DND-41 (cell line): ENCODE data around the gene MGAT4B.

ENCODE experiments used
- ATAC-seq: fragments of 200-7000 bp; cut with Tn5 transposase; 3 replicates; pipeline ENCODE4 v1.9.1; 2021; ENCODE audit warnings: low read depth; ENCODE audit not compliant: insufficient read depth
- DNase-seq: peaks from one replicate; pipeline ENCODE4 v3.0.0-alpha.2; 2020
- H2AFZ ChIP-seq: 2 replicates; pipeline ENCODE4 v1.6.0; 2012; ENCODE audit warnings: low read depth, low read length
- H3K27ac ChIP-seq: 2 replicates; pipeline ENCODE4 v1.5.1; 2012; ENCODE audit warnings: low read length, inconsistent platforms
- H3K27me3 ChIP-seq: fragments of 200-600 bp; sonication (generic); 2 replicates; pipeline ENCODE4 v1.6.0; 2012; ENCODE audit warnings: low read length, mild to moderate bottlenecking, inconsistent platforms; ENCODE audit not compliant: insufficient read depth, poor library complexity
- H3K36me3 ChIP-seq: 2 replicates; pipeline ENCODE4 v1.5.1; 2012; ENCODE audit warnings: low read length, inconsistent platforms; ENCODE audit not compliant: insufficient read depth
- H3K4me1 ChIP-seq: 2 replicates; pipeline ENCODE4 v1.5.1; 2012; ENCODE audit warnings: mild to moderate bottlenecking, low read length; ENCODE audit not compliant: insufficient read depth
- H3K4me2 ChIP-seq: 2 replicates; pipeline ENCODE4 v1.6.0; 2012; ENCODE audit warnings: mild to moderate bottlenecking, moderate library complexity, low read length, inconsistent platforms; ENCODE audit not compliant: insufficient read depth
- H3K4me3 ChIP-seq, 2 experiments: fragments of 200-600 bp in 1 of 2; shearing (Covaris generic) in 1 of 2; 2 replicates each; pipeline ENCODE4 v1.5.1; 2012 to 2016; ENCODE audit warnings: inconsistent platforms in 2 of 2, low read length in 2 of 2, mild to moderate bottlenecking in 2 of 2, low read depth in 1 of 2, moderate library complexity in 1 of 2
- H3K79me2 ChIP-seq: 2 replicates; pipeline ENCODE4 v1.6.0; 2012; ENCODE audit warnings: low read length, inconsistent platforms; ENCODE audit not compliant: insufficient read depth
- H3K9ac ChIP-seq: 2 replicates; pipeline ENCODE4 v1.6.0; 2012; ENCODE audit warnings: low read depth, mild to moderate bottlenecking, inconsistent platforms, low read length, moderate library complexity
- H3K9me3 ChIP-seq: 2 replicates; pipeline ENCODE4 v1.5.1; 2012; ENCODE audit warnings: low read length, moderate library complexity, mild to moderate bottlenecking, inconsistent platforms; ENCODE audit not compliant: insufficient read depth, severe bottlenecking
- H4K20me1 ChIP-seq: 2 replicates; pipeline ENCODE4 v1.6.0; 2012; ENCODE audit warnings: low read length; ENCODE audit not compliant: insufficient read depth
- CTCF ChIP-seq: IDR thresholded peaks from 2 replicates; pipeline ENCODE4 v1.5.1; 2012; ENCODE audit warnings: borderline replicate concordance, low read length, moderate library complexity, mild to moderate bottlenecking; ENCODE audit not compliant: poor library complexity, severe bottlenecking; ENCODE audit errors: extremely low read depth
- EZH2 ChIP-seq: IDR thresholded peaks from 3 replicates; pipeline ENCODE4 v1.6.1; 2012; ENCODE audit warnings: borderline replicate concordance, low read depth, mild to moderate bottlenecking, moderate library complexity, low read length, inconsistent platforms; ENCODE audit not compliant: severe bottlenecking

The MGAT4B gene

DNA sequence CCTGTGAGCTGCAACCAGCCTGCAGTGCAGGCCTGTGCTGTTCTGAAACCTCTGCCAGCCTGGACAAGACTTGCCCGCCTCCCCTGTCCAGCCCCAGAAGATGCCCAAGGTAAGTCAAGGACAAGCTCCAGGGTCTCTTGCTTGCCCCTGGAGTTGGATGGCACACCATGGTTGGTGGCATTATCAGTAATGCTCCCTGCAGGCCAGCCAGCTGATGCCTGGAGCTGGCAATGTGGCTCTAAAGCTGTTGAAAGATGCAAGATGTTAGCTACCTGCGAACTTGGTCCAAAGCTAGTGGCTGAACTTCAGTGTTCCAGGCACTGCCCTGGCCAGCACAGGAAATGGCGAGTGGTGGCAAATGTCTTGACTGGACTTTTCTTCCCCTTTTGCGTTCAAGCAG, 26.8 kb downstream of the MGAT4B start:
- H4K20me1 ChIP-seq, result peaks cover 17% of the 10 kb centered on the region
- H3K27ac ChIP-seq, result no peak overlapping the region
- no peak overlapping the region for H3K9ac ChIP-seq
- no peaks in the 10 kb centered on the region for H3K9me3 ChIP-seq
- no peak overlapping the region for H3K4me3 ChIP-seq
- no peaks in the 10 kb centered on the region for H3K27me3 ChIP-seq
- no peaks in the 10 kb centered on the region for H3K79me2 ChIP-seq
- no peak overlapping the region for H3K4me2 ChIP-seq
- TF ChIP-seq EZH2, result no peak
- TF ChIP-seq CTCF, result no peak
- peaks cover 59% of the 10 kb centered on the region for H3K36me3 ChIP-seq
- H2AFZ ChIP-seq, result no peak overlapping the region
- no peak for DNase-seq
- no peaks in the 10 kb centered on the region for H3K4me1 ChIP-seq
- no peak for ATAC-seq

DNA sequence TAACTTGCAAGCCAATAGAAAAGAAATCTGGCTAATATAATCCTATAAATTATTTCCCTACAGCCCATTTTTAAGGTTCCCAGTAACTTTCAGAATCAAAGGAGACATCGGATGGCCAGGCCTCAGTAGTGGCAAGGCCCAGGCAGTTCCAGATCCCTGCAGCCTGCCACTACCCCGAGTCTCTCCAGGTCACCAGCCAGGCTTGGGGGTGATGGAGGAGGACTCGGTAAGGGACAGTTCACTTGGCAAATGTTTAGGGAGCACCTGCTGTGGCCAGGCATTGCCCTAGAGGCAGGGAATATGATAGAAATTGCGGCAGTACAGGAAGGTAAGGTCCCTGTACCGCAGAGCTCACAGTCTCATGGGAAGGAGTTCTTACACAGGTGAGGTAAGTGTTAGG, 28.1 kb downstream of the MGAT4B start:
- no peak overlapping the region for H3K4me2 ChIP-seq
- DNase-seq, result no peak

DNA sequence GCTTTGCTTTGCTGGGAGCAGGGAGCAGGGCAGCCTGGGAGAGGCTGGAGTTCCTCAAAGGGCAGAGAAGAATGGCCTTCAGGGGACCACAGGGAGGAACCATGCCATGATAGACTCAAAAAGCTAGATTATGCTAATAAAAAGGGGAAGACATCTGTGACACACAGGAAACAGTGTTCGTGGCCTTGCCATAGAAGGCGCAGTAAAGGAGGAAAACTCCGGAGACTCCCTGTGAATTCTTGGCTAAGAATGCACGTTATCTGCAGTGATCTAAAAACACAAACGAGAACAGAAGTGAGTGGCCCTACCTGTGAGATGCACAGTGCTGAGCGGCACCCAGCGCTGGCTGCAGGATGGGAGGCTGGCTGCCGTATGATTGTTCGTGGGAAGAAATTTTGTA, 28.8 kb downstream of the MGAT4B start:
- no peak overlapping the region for H3K9ac ChIP-seq
- H3K27ac ChIP-seq, result no peak overlapping the region
- ATAC-seq (no peak), DNase-seq (no peak)
- H4K20me1 ChIP-seq, result peaks cover 21% of the 10 kb centered on the region
- H3K4me3 ChIP-seq, result no peak overlapping the region
- no peaks in the 10 kb centered on the region for H3K27me3 ChIP-seq
- no peaks in the 10 kb centered on the region for H3K9me3 ChIP-seq
- H3K4me2 ChIP-seq, result no peak overlapping the region
- TF ChIP-seq EZH2 (no peak), CTCF (no peak)
- peaks cover 78% of the 10 kb centered on the region for H3K36me3 ChIP-seq
- H2AFZ ChIP-seq, result no peak overlapping the region
- no peaks in the 10 kb centered on the region for H3K4me1 ChIP-seq
- H3K79me2 ChIP-seq, result no peaks in the 10 kb centered on the region

More for the DNA sequence above, 28.1 kb downstream of the MGAT4B start:
- H3K9ac ChIP-seq, result no peak overlapping the region
- peaks cover 71% of the 10 kb centered on the region for H3K36me3 ChIP-seq
- TF ChIP-seq CTCF (no peak), EZH2 (no peak)
- no peaks in the 10 kb centered on the region for H3K79me2 ChIP-seq
- no peak overlapping the region for H2AFZ ChIP-seq
- H3K27ac ChIP-seq, result no peak overlapping the region
- peaks cover 21% of the 10 kb centered on the region for H4K20me1 ChIP-seq
- no peaks in the 10 kb centered on the region for H3K4me1 ChIP-seq
- no peak overlapping the region for H3K4me3 ChIP-seq
- H3K9me3 ChIP-seq, result no peaks in the 10 kb centered on the region
- no peaks in the 10 kb centered on the region for H3K27me3 ChIP-seq
- ATAC-seq, result no peak; the same call in 2 of the 3 replicates

GRCh38 chr5:179777456-179777855, 29.2 kb downstream of the MGAT4B start:
- H3K4me2 ChIP-seq, result no peak overlapping the region
- no peak for DNase-seq
- no peaks in the 10 kb centered on the region for H3K4me1 ChIP-seq
- no peaks in the 10 kb centered on the region for H3K9me3 ChIP-seq
- no peak overlapping the region for H3K4me3 ChIP-seq
- peaks cover 82% of the 10 kb centered on the region for H3K36me3 ChIP-seq
- no peak overlapping the region for H2AFZ ChIP-seq
- no peak for ATAC-seq
- H3K27ac ChIP-seq, result no peak overlapping the region
- H3K79me2 ChIP-seq, result no peaks in the 10 kb centered on the region
- TF ChIP-seq EZH2 (no peak), CTCF (no peak)
- peaks cover 21% of the 10 kb centered on the region for H4K20me1 ChIP-seq
- H3K27me3 ChIP-seq, result no peaks in the 10 kb centered on the region
- H3K9ac ChIP-seq, result no peak overlapping the region
